K562 treated with DMSO at 1 percent for 4 hours (cell line): ENCODE measurements around the gene SVBP. TPM values are rescaled to one million over a fixed set of nuclear protein-coding genes. Genes with fewer than 3 reads are reported as not detected.

Experiments used
- total RNA-seq: library from RNA; unstranded; fragments of 300-600 nt; gene quantifications from 2 replicates; pipeline ENCODE4 v1.2.3, GENCODE V29; 2022; ENCODE audit not compliant: insufficient read depth

Gene SVBP
- total RNA-seq = 25.6 and 34.2 TPM in 2 replicates

GRCh38 chr1:42816585-42817439 lies at the start of gene SVBP, which contains the start of gene ERMAP:
Gene SVBP, minus strand, starts transcription at chr1:42817397. Its CDS starts 853 bp downstream, at chr1:42816544.
Gene ERMAP, plus strand, starts transcription at chr1:42817122. Its CDS starts 13,327 bp downstream, at chr1:42830449.

GRCh38 chr1:42846257-42847110 lies 29.3 kb upstream of the SVBP start, which contains the start of gene ZNF691:
Gene ZNF691, plus strand, starts transcription at chr1:42846613. Its CDS starts 3,046 bp downstream, at chr1:42849659.

GRCh38 chr1:42784946-42785693 lies 32.1 kb downstream of the SVBP start, which contains the start of gene TMEM269:
Gene TMEM269, plus strand, starts transcription at chr1:42784991. Its CDS starts 4,903 bp downstream, at chr1:42789894.

GRCh38 chr1:42766741-42767509 lies 50.3 kb downstream of the SVBP start, which contains the start of the genes C1orf50 and P3H1:
Gene C1orf50, plus strand, starts transcription at chr1:42767249. Its CDS starts 63 bp downstream, at chr1:42767312.
Gene P3H1, minus strand, starts transcription at chr1:42767028. Its CDS starts 57 bp downstream, at chr1:42766971.

Other genes starting within 250 kb of the SVBP start
- gene PPIH, start 159.0 kb downstream of the SVBP start, total RNA-seq = 120 and 127 TPM in 2 replicates
- 1,076 and 1,117 TPM in 2 replicates for gene YBX1, start 135.0 kb downstream of the SVBP start, total RNA-seq
- gene CLDN19, start 77.2 kb downstream of the SVBP start, total RNA-seq = not detected in 2 replicates
- 64.5 and 75.8 TPM in 2 replicates for gene P3H1, start 50.4 kb downstream of the SVBP start, total RNA-seq
- gene C1orf50, start 50.1 kb downstream of the SVBP start, total RNA-seq = 1.7 TPM in 2 replicates
- 0.28 and 0.71 TPM in 2 replicates for gene TMEM269, start 32.4 kb downstream of the SVBP start, total RNA-seq
- 13.2 and 17.8 TPM in 2 replicates for gene ERMAP, start 275 bp downstream of the SVBP start, total RNA-seq
- 5.0 and 7.2 TPM in 2 replicates for gene ZNF691, start 29.2 kb upstream of the SVBP start, total RNA-seq
- 29.0 and 38.7 TPM in 2 replicates for gene SLC2A1, start 141.5 kb upstream of the SVBP start, total RNA-seq